Neural cell (in vitro differentiated cells): ENCODE data around the gene SURF4.

Experiments used
- CTCF ChIP-seq: fragments of 450-650 bp; IDR thresholded peaks from 2 replicates; pipeline ENCODE4 v1.5.1; 2014; ENCODE audit warnings: antibody characterized with exemption, mild to moderate bottlenecking, moderate library complexity; ENCODE audit not compliant: poor library complexity, severe bottlenecking
- EP300 ChIP-seq: fragments of 450-650 bp; conservative IDR thresholded peaks from 2 replicates; pipeline ENCODE4 v1.6.1; 2014; ENCODE audit warnings: antibody characterized with exemption, mild to moderate bottlenecking, moderate library complexity; ENCODE audit not compliant: poor library complexity, severe bottlenecking

GRCh38 chr9:133346021-133346785 is 29.7 kb downstream of the SURF4 start:
- TF ChIP-seq CTCF (no peak), EP300 (no peak)
